GM21576 (cell line): ENCODE results near the gene NOTCH1.
"Not testable (repeated sequence)": the region's sequence is repeated elsewhere in the genome, so short reads cannot be mapped to it uniquely, and the experiment has no call there.

Experiments
- ATAC-seq: cut with Tn5 transposase; IDR thresholded peaks from one replicate; pipeline ENCODE4 v1.9.1; 2021; ENCODE audit warnings: mild to moderate bottlenecking, moderate library complexity; ENCODE audit not compliant: unreplicated experiment

Gene NOTCH1

DNA sequence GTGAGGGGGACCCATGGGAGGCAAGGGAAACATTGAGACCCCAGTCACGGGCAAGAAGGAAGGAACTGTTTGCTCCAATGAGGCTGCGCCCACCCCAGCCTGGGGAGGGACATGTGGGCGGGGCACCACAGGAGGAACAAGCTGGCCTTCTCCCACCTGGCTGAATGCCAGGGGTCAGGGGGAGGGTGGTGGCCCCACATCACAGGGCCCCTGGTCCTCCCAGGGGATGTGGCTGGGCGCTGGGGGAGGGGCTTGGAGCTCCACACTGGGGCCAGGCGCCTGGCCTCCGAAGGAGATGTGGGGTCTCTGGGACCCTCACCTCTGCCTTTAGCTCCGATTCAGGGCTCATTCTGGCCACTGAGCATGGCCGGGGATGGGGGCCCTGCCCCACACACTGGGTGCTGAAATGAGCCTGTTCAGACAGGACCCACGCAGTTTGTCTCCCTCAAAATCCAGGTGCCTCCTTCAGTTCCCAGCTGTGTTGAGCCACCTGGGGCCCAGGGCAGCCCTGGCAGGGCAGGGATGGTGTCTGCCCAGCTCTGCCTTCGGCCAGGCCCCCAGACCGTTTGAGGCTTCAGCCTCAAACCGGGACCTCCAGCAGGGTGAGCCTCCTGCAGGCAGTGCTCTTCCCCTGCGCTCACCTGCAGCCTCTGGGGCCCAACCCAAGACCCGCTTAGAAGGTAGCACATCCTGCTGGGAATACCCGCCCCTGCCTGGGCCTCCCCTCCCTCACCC lies 33.2 kb upstream of the NOTCH1 start:
- no peak for ATAC-seq

DNA sequence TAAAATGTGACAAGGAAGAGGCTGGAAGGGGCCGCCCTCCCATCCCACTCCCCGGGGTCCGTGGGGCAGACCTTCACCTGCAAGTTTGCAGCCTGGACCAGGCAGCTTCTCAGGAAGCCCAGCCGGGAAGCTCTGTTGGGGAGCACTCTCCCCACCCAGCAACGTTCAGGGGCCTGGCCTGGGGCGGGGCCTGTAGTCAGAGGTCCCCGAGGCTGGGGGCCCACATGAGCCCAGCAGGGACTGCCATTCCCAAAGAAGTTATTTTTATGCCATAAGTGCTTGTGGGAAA lies 32.7 kb upstream of the NOTCH1 start:
- ATAC-seq: no peak

DNA sequence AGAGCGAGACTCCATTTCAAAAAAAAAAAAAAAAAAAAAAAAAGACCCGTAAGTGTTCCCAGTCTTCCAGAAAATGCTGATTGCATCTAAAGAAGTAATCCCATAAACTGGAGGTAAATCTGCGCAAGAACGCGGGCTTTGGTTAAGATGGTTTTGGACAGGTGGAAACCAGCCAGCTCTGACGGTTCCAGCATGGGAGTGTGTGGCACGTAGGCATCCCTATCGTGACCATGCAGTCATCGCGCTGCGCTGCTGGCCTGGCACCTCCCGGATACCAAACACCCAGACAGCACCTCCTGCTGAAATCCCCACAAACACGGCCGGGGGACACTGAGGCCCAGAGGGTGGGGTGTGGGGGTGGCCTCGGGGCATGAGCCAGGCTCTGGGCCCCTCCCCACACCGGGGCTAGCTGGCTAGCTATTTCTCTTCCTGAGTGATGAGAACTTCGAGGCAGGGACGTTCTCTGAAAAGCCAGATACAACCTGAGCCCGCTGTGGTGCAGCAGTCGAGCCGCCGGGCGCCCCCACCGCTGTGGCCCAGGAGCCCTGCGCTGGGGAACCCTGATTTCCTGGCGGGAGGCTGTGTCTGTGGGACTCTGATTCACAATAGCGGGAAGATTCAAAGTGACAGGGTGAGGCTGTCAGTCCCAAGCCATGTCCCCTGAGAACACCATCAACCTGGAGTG lies 32.2 kb upstream of the NOTCH1 start:
- no peak for ATAC-seq

DNA sequence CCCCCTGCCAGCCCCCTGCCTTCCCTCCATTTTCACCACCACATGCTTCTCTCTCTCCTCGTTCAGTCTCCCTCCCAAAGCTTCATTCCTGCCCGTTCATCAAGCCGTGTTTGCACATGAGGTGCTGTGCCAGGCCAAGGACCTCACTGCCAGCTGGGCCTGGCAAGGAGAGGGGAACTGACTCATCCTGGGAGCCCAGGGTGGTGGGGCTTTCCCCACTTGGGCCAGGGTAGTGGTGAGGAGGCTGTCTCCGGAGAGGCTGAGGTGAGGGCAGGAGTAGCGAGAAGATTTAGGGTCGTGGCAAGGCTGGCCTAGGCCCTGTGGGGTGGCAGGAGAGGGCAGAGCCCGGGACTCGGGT lies 30.4 kb upstream of the NOTCH1 start:
- no peak for ATAC-seq

DNA sequence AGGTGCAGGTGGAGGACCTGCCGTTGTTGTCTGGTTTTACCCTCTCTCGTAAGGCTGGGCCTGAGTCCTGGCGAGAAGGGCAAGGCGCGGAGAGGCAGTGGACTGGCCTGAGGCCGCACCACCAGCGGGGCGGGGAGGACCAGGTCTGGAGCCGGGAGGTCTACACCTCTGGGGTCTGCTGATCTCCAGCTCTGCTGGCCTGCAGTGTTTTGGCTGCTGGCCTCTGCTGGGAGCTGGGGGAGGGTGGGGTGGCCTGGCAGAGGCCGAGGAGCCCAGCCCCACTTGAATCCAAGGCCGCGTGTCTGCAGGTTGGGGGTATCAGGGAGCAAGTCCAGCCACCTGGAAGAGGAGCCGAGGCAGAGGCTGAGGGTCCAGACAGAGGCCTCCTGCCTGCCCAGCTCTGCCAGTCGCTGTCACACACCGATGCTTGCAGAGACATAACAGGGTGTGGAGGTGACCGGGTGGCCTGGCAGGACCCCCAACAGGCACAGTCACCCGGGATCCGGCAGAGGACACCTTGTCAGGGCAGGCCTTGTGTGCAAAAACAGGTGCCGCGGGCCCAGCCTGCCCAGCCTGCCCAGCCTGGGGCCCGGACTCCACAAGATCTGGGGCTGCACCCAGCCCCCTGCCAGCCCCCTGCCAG lies 29.9 kb upstream of the NOTCH1 start:
- no peak for ATAC-seq

DNA sequence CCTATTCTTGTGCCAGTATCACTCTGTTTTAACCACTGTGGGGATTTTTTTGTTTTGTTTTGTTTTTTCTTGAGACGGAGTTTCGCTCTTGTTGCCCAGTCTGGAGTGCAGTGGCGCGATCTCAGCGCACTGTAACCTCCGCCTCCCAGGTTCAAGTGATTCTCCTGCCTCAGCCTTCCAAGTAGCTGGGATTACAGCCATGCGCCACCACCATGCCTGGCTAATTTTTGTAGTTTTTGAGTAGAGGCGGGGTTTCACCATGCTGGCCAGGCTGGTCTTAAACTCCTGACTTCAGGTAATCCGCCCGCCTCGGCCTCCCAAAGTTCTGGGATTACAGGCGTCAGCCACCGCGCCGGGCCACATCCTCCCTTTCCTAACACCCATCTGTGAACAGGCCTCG lies 28.8 kb upstream of the NOTCH1 start:
- not testable (repeated sequence) for ATAC-seq

DNA sequence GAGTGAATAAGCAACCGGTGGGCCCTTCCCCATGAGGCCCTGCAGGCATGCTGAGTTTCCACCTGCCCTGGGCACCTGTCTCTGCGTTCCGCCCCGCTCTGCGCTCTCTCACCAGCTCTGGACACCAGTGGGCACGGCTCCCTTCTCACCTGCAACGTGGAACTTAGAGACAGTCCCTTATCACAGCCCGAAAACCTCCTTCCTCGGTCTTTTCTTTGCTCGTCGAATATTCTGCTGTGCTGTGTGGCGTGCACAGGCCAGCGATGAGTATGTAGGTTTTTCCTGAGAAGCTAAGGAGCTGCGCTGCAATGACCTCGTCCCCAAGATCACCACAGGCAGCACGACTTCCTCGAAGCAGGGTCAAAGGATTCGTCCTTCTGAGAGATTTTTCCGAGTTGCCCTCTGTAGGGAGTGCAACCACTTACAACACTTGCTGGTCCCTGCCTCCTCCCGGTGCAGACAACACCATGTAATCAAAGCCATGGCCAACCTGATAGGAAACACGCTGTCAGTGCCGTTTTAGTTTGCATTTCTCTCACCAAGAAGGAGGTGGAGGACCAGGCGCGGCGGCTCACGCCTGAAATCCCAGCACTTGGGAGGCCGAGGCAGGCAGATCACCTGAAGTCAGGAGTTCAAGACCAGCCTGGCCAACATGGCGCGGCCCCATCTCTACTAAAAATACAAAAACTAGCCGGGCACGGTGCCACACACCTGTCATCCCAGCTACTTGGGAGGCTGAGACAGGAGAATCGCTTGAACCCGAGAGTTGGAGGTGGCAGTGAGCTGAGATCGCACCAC lies 27.2 kb upstream of the NOTCH1 start:
- no peak for ATAC-seq

DNA sequence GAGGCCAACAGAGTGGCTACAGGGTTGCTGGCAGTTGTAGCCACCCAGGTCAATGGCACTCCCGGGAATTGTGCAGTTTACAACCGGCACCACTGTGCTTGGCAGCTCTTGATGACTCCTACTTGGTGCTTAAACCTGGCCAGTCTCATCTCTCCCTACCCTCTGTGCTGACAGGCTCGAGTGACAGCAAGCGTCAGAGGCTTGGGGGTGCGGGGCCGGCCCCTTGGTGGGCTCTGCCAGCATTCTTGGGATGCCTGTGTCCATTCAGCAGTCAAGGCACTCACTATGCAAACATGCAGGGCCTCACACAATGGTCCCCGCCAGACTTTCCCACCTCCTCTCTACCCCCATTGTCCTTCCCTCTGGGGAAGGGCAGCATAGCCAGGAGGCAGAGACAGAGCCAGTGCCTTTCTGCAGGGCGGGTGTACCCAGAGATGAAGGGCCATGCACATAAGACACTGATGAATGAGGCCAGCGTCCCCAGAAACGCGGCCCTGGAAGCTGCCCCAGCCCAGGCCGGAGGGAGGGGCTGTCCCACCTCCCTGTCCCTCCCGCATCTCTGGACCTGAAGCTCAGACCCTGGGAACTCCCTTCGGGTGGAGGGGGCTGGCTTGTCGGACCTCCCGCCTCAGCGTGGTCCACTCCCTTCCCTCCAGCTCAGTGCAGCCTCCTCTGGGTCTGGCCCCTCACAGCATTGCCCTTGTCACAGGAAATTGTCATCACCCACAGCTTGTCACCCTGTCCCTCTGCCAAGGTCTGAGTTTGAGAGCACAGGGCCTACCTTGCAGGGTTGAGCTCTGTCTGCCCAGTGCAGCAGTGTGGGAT lies 26.4 kb upstream of the NOTCH1 start:
- ATAC-seq: no peak

DNA sequence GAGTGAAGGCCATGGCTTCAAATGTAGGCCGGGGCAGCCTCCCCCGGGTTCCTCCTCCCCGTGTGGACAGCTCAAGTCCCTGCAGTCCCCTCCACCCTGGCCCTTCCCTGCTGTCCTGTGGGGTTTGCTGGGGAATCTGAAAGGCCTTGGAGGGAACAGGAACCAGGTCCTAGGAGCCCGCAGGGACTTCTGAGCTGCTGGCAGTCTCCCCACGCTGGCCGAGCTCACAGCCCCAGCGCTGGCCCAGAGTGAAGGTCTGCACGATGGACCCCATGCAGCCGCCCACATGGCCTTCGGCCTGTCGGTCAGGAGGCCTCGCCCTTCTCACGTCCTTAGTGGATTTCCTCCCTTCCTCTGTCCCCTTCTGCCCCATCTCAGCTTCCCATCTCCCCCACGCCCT lies 25.7 kb upstream of the NOTCH1 start:
- no peak for ATAC-seq

DNA sequence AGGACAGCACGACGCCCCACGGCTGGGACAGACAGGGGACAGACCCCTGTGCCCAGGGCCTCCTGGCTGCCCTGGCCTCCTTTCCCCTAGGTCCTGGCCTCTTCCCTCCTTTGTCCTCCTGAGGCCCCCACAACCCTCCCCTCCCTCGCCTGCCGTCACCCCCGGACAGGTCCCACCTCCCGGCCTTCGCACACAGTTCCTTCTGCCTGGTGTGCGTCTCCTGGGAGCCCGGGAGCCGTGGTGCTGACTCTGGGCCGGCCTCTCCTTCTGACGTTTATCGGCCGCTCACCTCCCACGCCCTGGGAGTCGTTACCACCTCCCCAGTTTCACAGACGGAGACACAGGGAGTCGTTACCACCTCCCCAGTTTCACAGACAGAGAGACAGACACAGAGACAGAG lies 25.1 kb upstream of the NOTCH1 start:
- ATAC-seq: no peak

DNA sequence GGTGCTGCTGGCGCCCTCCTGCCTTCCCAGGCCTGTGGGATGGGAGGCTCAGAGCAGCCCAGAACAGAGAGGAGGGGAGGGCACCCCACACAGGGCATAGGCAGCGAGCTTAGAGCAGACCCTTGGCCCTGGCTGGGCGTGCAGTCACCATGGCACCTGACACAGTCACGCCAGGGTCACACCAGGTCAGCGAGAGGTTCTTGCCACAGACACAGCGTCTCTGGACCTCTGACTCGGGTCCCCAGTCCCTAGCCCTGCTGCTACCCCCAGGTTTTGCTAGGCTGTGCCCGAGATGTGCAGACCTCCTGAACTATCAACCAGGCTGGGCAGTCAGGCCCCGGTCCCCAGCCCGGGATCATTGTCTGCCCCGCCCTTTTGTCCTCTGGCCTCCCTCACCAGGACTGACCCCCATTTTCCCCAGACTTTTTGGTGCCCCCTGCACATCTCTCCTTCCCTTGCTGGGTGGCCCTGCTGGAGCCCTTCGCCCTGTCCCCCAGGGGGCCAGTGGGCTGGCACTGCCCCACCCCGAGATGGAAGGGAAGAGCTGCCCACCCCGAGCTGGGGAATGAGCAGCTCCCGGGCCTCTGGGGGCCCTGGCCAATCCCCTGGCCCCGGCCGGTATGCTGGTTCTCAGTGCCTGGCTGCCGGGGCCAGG lies 24.5 kb upstream of the NOTCH1 start:
- ATAC-seq: no peak

DNA sequence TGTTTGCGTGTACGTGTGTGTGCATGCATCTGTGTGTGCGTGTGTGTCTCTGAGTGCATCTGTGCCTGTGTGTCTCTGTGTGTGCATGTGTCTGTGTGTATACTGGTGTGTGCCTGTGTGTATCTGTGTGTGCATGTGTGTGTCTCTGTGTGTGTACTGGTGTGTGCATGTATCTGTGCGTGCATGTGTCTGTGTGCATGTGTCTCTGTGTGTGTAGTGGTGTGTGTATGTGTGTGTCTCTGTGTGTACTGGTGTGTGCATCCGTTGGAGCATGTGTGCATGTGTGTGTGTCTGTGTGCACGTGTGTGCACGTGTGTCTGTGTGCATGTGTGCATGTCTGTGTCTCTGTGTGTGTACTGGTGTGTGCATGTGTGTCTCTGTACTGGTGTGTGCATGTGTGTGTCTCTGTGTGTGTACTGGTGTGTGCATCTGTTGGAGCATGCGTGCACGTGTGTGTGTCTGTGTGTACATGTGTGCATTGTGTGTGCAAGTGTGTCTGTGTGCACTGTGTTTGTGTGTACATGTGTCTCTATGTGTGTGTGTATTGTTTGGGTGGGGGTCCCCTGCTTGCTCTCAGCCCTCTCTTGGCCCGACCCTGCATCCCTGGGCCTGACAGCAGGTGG lies 23.8 kb upstream of the NOTCH1 start:
- no peak for ATAC-seq

DNA sequence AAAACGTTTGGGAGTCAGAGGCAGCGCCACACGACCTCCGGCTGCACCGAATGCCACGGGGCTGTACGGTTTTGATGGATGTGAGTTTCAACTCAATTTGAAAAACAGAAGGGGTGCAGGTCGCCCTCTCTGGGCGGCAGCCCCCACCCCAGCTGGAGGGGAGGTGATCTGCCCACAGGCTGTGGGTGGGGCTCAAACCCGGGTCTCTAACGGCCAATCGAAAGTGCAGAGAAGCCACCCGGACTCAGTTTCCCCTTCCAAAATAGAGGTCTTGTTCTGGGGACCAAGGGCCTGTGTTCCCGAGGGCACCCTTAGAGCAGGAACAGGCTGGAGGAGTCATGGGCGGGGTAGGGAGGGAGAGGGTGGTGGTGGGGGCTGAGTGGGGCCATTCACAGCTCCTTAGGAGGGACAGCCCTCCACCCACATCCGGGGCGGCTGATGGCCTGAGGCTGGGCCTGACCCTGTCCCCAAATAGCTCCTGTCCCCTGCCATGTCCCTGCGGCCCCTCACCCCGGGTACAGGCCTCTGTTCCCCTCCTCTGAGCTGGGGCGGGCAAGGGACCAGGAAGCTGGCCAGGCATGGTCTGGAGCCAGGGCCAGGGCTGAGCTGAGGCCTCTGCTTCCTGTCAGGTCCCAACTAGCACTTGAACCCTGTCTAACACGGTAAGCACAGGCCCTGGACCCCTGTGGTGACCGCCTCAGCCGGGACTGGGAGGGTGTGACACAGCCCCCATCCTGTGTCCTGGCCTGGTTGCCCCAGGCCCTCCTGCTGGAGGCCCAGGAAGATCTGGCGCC lies 22.6 kb upstream of the NOTCH1 start:
- ATAC-seq: no peak

DNA sequence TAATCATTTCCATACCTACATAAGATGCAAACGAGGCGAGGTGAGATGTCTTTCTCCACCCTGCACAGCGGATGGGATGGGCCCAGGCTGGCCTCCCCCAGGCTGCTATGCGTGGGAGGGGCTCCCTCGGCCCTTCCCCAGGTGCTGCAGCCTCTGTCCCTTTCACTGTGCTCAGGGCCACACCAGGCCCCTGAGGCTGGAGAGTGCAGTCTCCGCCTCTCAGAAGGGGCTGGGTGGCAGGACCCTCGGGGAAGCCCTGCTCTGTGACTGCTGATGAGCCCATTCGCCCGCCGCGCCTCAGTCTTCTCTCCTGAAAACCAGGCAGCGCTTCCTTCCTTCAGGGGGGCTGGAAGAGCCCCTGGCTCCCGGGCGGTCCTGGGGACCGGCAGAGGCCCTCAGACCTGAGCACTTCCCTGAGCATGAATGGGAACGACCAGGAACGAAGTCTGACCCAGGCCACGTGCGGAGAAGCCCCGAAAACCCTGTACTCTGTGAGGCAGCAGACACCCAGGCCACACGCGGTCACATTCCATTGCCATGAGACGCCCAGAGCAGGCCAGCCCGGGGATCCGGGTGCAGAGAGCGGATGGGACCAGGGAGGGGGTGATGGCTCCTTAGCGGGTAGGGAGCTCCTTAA lies 21.9 kb upstream of the NOTCH1 start:
- no peak for ATAC-seq

DNA sequence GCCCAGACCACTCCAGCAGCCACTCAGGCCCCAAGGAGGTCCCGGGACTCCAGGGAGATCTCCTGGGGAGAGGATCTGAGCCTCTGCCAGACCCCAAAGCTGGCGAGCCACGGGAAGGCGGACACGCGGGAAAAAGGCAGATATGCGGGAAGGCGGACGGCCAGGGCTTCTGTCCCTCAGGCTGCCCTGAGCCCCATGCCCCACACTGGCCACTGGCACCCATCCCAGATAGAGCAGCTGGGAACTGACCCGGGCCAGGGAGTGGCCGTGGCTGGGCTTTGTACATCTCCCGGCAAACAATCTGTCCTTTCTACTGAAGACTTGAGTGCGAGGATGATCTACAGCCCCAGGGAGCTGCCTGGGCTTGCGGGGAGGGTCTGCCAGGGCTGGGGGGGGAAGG lies 21.1 kb upstream of the NOTCH1 start:
- no peak for ATAC-seq

DNA sequence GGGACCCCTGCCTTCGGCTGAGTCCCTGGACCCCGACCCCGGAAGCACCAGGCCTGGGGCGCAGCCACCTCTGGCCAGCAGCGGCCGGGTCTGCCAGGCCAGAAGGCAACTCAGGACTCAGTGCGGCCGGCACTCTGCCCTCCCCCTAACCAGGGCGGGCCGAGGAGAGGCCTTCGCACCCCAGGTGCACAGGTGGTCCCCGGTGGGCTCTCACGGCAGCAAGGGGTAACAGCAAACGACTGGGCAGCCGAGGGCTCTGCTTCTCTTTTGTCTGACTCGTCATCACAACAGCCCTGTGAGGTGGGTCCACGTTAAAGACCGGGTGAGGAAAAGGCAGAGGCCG lies 20.7 kb upstream of the NOTCH1 start:
- ATAC-seq: no peak

DNA sequence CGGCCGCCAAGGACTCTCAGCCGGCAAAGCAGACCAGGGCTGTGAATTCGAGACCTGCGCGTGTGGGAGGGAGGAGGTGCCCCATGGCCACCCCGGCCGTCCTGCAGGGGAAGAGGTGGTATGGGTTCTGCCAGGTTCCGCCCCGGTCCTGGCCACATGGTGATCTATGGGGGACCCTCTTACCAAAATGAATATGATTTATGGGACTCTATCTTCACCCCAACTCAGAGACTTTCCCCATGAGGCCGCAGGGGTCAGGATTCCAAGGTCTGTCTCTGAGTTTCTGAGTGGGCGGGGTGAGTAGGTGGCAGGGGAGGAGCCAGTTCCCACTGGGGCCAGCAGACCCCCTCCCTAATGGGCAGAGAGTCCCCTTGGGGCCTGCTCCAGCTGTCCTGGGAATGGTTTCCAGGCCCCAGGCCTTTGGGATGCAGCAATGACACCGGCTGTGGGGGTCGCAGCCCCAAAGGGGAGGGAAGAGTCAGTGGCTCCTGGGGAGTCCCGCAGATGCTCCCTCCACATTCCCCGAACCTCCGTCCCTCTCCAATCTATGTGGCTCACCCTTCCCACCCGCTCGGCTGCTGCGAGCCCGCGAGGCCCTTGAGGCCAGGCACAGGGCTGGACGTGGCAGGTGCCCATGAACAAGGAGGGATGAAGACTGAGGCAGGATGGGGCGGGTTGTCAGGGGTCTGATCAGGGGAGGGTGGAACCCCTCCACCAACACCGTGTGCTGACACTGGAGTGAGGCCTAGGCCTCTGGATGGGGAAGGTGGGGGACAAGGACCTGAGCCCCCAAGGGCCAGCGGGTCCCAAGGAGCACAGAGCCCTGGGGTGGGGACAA lies 20.1 kb upstream of the NOTCH1 start:
- no peak for ATAC-seq
